Stimulated activated CD4-positive, alpha-beta T cell treated with anti-CD3 and anti-CD28 coated beads, Interleukin-2, amount 100 ng/mL, for 24 hours (primary cell): ENCODE results near the gene TEP1.
"Not testable (repeated sequence)": the region's sequence is repeated elsewhere in the genome, so short reads cannot be mapped to it uniquely, and the experiment has no call there.

ENCODE experiments used
- DNase-seq, 2 donors: peaks; one replicate each; pipeline ENCODE4 v3.0.0-alpha.2; 2020

TEP1 gene

DNA sequence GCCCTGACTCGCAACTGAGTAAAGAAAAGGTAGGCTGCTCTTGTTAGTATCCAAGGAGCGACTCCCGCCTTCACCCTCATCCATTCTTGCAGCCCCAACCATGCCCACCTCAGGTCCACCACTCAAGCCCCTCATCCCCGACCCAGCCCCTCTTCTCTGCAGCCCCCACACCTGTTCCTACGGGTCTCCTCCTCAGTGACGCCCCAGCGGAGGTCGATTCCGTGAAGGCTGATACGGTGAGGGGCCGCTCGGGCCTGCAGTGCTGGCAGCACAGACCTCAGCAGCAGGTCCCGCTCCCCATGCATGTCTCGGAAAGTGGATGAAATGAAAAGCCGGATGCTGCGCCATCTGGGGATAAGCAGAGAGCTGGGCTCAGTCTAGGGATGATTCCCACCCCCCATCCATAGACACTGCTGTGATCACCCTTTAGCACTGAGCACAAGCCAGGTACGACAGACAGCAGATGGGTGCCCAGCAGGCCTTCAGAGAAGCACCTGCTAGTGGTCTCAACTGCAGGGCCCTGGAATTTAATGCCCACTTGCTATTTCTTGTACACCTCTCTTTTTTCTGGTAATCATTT, 26.9 kb downstream of the TEP1 start:
- DNase-seq = no peak

GRCh38 chr14:20384886-20385285, 28.4 kb downstream of the TEP1 start:
- no peak for DNase-seq

DNA sequence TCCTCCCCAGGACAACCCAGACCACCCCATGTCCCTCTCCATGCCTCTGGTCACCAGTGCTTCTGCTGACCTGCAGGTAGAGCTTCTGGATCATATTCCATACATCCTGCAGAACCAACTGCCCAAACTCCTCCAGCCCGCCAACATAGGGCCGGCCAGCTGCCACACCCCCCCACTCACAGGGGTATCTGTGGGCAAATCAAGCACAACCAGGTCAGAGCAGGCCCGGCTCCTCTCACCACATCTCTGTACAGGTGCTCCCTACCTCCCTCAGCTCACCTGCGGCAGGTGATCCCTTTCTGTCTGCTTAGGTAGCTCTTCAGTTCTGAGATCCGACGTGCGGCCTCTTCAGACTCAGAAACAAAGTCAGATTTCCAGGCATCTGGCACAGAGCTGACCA, 29.0 kb downstream of the TEP1 start:
- no peak for DNase-seq

GRCh38 chr14:20383636-20384035, 29.7 kb downstream of the TEP1 start:
- DNase-seq = no peak

DNA sequence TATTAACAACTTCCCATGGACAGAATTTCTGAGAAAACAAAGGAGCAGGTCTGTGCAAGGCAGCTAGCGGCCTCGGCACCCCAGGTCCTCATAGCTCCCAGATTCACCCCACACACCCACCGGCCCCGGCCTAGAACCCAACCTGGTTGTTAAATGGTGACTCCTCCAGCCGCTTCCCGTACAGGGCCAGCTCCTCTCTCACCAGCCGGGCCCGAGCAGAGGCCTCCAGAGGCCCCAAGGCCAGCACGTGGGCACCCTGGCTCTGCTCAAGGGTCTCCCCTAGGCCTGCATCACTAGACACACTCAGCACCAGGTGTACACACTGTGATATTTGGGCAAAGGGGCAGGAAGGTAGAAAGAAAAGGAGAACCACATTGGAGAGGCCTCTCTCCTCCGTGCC, 30.3 kb downstream of the TEP1 start:
- DNase-seq = no peak

- DNase-seq = no peak
These were observed 30.8 kb downstream of the TEP1 start for GRCh38 chr14:20382526-20382925.

DNA sequence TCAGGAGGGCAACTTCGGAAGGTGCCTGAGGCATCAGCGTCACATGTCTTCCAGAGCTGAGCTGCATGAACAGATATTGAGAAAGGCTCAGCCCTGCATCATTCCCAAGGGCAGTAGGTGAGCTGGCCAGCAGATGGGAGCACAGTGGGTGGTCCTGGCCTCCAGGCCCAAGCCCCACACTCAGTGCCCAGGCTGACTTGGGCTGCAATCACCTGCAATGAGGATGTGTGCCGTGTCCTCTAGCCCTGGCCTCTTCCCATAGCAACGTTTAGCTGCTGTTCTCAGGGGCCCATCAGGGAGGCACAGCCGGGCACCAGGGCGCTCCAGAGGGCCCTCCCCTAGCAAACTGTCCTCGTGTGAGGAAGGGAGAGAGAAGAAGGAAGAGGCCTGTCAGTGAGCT, 32.0 kb downstream of the TEP1 start:
- DNase-seq = no peak

DNA sequence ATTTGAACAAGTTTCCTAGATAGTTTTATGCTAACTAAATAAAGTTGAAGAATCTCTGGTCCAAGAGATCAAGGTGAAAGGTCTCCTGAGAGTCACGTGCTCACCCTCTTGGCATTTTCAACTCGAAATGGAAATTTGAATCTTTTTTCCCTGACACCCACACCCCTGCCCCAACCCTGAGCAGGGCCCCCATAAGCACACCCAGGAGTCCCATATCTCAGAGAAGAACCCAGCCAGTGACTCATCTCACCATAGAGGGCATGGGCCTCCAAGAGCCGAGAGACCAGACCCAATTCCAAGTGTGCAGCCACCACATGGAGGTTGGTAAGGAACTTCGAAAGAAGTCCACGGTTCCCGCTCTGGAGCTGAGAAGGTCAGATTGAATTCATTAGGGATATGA, 32.6 kb downstream of the TEP1 start:
- no peak for DNase-seq

DNA sequence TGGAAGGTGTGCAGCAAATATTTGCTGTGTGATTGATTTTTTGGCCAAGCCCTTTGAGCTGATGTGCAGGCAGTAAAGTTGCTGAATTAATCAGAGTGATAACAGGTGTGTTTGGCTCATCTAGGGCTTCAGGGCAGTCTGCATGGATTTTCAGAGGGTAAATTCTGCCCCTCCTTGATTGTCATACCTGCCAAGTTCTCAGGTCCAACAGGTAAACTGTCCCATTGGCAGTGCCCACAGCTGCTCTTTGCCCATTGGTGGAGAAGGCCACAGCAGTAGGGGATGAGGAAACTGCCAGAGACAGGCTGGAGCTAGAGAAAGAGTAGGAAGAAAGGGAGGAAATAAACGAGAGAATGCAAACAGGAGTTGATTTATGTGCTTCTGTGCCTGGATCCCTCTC, 33.6 kb downstream of the TEP1 start:
- DNase-seq = no peak

- DNase-seq = no peak
These were observed 36.1 kb downstream of the TEP1 start for GRCh38 chr14:20377171-20377570.

GRCh38 chr14:20376071-20376588, 37.2 kb downstream of the TEP1 start:
- DNase-seq = no peak

- no peak for DNase-seq
These were observed 37.8 kb downstream of the TEP1 start for GRCh38 chr14:20375471-20375870.

DNA sequence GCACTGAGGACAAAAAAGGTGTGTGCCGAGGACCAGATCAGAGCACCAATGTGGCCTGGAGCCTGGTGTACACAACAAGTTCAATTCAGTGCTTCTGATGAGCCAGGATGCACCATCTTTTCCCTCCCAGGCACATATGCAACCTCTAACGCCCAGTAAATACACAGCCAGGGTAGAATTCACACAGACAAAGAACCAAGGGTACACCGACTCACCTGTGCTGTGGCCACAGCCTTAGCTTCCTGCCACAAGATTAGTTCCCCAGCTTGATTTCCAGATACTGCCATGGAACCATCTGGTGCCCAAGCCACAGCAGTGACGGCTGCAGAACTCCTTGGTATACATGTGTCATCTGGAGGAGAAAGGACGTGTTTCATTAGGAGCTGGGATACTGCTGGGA, 40.5 kb downstream of the TEP1 start:
- DNase-seq = no peak

DNA sequence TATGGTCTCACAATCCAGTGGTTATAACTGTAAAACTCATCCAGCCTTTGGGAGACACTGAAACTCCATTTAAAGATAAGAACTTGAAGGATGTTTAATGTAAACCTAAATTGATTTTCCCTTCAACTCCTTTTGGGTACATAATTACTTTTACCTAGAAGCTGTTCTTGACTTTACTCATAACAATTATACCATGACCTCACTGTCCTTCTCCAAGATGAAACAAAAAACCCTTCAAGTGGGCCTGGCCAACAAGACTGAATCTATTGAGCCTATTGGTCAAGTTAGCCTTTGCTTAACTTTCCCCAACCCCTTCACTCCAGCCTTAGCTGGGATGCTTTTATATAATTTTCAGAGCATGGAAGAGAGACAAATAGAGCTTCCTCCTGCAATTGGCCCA, 47.4 kb downstream of the TEP1 start:
- DNase-seq = no peak

DNA sequence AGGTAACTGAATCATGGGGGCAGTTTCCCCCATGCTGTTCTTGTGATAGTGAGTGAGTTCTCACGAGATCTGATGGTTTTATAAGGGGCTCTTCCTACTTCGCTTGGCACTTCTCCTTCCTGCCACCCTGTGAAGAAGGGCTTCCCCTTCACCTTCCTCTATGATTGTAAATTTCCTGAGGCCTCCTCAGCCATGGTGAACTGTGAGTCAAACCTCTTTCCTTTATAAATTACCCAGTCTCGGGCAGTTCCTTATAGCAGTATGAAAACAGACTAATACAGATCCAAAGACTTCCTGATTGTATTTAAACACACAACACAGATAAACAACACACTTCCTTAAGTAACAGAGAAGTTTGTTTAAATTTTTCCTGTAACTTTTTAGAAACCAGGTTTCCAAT, 54.8 kb downstream of the TEP1 start:
- not testable (repeated sequence) for DNase-seq

- DNase-seq = no peak
These were observed 56.9 kb downstream of the TEP1 start for GRCh38 chr14:20356422-20356821.

DNA sequence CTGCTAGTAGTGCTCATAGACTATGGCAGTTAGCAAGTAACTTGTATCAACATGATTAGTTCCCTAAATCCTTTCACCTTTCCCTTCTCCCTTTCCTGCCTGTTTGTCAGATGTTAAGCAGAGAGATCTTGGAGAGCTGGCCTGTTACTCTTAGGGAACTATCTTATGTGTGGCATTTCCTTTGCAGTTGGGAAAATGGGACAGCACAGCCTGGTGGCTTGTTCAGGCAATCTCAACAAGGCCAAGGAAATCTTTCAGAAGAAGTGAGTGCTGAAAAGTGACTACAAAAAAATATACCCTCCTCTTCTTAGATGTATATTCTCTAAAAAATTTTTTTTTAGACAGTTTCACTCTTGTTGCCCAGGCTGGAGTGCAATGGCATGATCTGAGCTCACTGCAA, 62.4 kb downstream of the TEP1 start:
- no peak for DNase-seq

DNA sequence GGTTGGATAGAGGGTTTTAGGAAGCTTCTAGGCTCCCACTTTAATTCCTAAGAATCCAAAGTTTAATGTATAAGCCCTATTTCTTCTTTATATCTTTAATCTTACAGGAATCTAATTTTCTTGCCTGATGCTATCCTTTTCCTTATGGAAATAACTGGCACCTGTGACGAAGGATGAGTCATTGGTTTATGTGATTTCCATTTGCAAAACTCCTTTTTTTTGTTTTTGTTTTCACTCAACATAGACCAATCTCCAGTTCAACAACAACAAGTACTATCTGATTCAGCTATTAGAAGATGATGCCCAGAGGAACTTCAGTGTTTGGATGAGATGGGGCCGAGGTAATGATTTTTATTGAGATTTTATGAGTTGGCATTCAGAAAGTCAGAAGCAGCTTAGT, 63.0 kb downstream of the TEP1 start:
- DNase-seq = no peak

DNA sequence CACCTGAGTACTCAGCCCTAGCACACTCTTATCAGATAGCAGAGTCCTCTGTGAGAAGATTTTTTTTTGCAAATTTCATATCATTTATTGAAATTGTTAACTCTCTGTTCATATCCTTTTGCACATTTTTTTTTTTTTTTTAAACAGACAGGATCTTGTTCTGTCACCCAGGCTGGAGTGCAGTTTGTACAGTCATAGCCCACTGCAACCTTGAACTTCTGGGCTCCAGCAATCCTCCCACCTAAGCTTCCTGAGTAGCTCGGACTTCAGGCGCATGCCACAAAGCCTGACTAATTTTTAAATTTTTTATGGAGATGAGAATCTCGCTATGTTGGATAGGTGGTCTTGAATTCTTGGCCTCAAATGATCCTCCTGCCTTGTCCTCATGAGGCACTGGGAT, 65.6 kb downstream of the TEP1 start:
- DNase-seq = no peak

DNA sequence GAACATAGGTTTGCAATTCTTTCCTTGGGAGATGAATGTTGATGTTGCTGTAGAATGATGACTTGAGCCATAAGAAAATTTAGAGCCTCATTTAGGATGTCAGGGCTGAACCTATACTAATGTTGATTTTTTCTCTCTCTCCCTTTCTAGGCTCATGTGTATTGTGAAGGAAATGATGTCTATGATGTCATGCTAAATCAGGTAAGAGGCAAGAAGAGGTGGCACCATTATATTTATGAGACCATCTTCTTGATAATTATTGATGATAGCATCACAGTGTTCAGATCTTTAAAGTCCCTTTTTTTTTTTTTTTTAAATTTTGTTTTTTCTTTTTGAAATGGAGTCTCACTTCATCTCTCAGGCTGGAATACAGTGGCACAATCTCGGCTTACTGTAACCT, 66.6 kb downstream of the TEP1 start:
- no peak for DNase-seq

GRCh38 chr14:20345366-20345765, 67.9 kb downstream of the TEP1 start:
- DNase-seq = no peak

DNA sequence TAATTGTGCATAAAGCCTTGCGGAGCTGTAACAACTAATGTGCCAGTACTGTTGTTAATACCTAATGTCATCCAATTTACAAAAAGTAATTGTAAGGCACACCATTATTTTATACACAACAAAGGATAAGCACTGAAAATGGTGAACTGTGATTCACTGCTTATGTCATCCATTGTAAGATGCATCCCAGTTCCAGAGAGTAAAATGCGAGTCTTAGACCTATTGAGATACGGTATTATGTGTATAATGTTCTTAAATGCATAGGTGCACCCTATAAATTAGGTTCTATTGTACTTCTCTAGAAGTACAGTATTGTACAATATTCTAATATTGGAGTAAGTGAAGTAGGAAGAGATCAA, 69.5 kb downstream of the TEP1 start:
- DNase-seq = no peak

GRCh38 chr14:20343092-20343861, 70.0 kb downstream of the TEP1 start, which contains the start of gene PARP2:
PARP2 (plus strand) TSS chr14:20343635; CDS start chr14:20343642, 7 bp downstream.
- peak; percentile 94 to 97 for DNase-seq

DNA sequence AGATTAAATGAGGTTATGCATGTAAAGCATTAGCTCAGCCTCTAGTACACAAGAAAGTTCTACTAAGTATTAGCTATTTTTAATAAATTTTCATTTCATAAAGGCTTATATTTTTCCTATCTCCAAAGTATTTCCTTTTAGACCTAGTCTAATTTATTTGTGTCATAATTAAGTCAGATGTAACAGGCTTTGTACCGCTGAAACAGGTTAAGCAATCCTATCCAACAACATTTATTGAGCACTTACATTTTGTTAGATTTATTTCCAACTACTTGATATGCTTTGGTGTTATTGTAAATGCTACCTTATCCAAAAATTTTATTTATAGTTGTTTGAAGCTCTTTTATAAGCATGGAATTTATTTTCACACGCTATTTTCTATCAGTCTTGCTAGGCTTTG, 71.7 kb downstream of the TEP1 start:
- DNase-seq = no peak

GRCh38 chr14:20341032-20341431, 72.3 kb downstream of the TEP1 start:
- DNase-seq = not testable (repeated sequence)
